Endothelial cell of umbilical vein (primary cell): ENCODE measurements around the gene PRRX2.

ENCODE experiments used
- EZH2 ChIP-seq: IDR thresholded peaks from 2 replicates; pipeline ENCODE4 v1.6.1; 2012; ENCODE audit warnings: borderline replicate concordance, low read depth, mild to moderate bottlenecking, moderate library complexity, low read length, inconsistent platforms; ENCODE audit not compliant: severe bottlenecking
- FOS ChIP-seq: IDR thresholded peaks from 2 replicates; pipeline ENCODE4 v1.6.1; 2011; ENCODE audit warnings: mild to moderate bottlenecking, low read length, moderate library complexity, borderline replicate concordance; ENCODE audit not compliant: insufficient read depth
- GATA2 ChIP-seq: IDR thresholded peaks from 2 replicates; pipeline ENCODE4 v1.7.0; 2011; ENCODE audit warnings: low read depth, mild to moderate bottlenecking, moderate library complexity, mixed read lengths, low read length; ENCODE audit not compliant: insufficient read length, insufficient read depth
- MYC ChIP-seq: IDR thresholded peaks from one replicate; pipeline ENCODE4 v1.6.1; 2011; ENCODE audit warnings: mild to moderate bottlenecking, low read depth, low read length
- POLR2A ChIP-seq: IDR thresholded peaks from 2 replicates; pipeline ENCODE4 v1.6.1; 2012; ENCODE audit warnings: low read depth, mild to moderate bottlenecking, control low read depth, low read length
- POLR2AphosphoS5 ChIP-seq: IDR thresholded peaks from 2 replicates; pipeline ENCODE4 v1.6.1; 2012; ENCODE audit warnings: low read depth, mild to moderate bottlenecking, control low read depth, low read length, moderate library complexity; ENCODE audit not compliant: insufficient read depth
- TF ChIP-seq, protein P1 (sequence below), 2 donors: IDR thresholded peaks; 1 replicate in 1 of 2; 2 replicates in 1 of 2; pipeline ENCODE4 v1.5.1; 2011; ENCODE audit warnings: low read length in 2 of 2, mild to moderate bottlenecking in 2 of 2, moderate library complexity in 2 of 2, control low read depth in 1 of 2, inconsistent platforms in 1 of 2, low read depth in 1 of 2; ENCODE audit not compliant: insufficient read depth in 1 of 2; ENCODE audit errors: extremely low read depth in 1 of 2
- TF ChIP-seq, protein P2 (sequence below): IDR thresholded peaks from 2 replicates; pipeline ENCODE4 v1.6.1; 2011; ENCODE audit not compliant: insufficient read depth, insufficient read length

DNA sequence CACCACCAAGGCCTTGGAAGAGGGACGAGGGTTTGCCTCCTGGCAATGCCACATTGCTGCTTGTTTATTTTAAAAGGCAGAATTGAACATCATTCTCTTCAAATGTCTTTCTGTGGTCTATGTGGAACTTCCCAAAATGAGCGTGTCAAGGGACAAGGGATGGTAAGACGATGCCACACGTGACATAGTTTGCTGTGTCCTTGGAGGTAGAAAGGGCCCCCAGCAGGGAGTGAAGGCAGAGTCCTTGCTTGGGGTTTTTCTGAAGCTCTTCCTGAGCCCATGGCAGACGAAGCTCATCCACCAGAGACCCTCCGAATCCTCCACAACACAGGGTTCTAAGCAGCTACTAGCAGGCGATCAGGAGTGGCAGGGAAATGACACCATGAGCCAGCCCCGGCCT is 28.3 kb downstream of the PRRX2 start:
- TF ChIP-seq EZH2: no peak
- no peak for TF ChIP-seq POLR2A
- TF ChIP-seq, protein P1, sequence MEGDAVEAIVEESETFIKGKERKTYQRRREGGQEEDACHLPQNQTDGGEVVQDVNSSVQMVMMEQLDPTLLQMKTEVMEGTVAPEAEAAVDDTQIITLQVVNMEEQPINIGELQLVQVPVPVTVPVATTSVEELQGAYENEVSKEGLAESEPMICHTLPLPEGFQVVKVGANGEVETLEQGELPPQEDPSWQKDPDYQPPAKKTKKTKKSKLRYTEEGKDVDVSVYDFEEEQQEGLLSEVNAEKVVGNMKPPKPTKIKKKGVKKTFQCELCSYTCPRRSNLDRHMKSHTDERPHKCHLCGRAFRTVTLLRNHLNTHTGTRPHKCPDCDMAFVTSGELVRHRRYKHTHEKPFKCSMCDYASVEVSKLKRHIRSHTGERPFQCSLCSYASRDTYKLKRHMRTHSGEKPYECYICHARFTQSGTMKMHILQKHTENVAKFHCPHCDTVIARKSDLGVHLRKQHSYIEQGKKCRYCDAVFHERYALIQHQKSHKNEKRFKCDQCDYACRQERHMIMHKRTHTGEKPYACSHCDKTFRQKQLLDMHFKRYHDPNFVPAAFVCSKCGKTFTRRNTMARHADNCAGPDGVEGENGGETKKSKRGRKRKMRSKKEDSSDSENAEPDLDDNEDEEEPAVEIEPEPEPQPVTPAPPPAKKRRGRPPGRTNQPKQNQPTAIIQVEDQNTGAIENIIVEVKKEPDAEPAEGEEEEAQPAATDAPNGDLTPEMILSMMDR (IDR thresholded peaks at IDR 0.05; ENCODE audit: extremely low read depth in 1 of 2, insufficient read depth in 1 of 2, low read depth in 1 of 2, low read length in 2 of 2): no peak
- TF ChIP-seq POLR2AphosphoS5: no peak
- TF ChIP-seq, protein P2, sequence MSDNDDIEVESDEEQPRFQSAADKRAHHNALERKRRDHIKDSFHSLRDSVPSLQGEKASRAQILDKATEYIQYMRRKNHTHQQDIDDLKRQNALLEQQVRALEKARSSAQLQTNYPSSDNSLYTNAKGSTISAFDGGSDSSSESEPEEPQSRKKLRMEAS: no peak
- TF ChIP-seq FOS: no peak
- TF ChIP-seq GATA2: no peak
- no peak for TF ChIP-seq MYC
